DOHH2 (cell line): ENCODE measurements around the gene HELZ.

Experiments used
- EZH2phosphoT487 ChIP-seq: fragments of 200-600 bp; sonication (generic); IDR thresholded peaks from 2 replicates; pipeline ENCODE4 v1.6.1; 2017; ENCODE audit warnings: borderline replicate concordance, mild to moderate bottlenecking, antibody characterized with exemption, low read length, moderate library complexity, mixed read lengths
- TF ChIP-seq, protein P1 (sequence below): fragments of 200-600 bp; sonication (generic); IDR thresholded peaks from one replicate; pipeline ENCODE4 v1.5.1; 2014; ENCODE audit warnings: antibody characterized with exemption, mild to moderate bottlenecking, low read depth, low read length; ENCODE audit not compliant: poor library complexity, severe bottlenecking

DNA sequence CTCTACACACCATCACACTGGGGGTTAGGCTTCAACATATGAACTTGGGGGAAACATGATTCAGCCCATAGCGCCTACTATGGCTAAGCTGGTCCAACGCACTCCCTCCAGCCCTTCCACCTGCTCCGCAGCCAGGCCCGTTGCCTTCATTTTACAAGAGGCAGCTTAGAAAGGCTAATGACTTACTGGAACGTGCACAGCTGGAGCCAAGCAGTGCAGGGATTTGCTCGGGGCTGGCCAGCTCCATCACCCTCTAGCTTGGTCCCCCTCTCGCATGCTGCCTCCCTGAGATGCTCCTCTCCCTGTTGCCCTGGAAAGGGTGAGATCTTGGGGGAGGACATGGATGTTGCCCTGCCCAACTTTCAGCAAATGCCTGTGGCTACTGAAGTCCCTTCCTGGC is 203.5 kb downstream of the HELZ start:
- TF ChIP-seq EZH2phosphoT487, result no peak
- TF ChIP-seq, protein P1, sequence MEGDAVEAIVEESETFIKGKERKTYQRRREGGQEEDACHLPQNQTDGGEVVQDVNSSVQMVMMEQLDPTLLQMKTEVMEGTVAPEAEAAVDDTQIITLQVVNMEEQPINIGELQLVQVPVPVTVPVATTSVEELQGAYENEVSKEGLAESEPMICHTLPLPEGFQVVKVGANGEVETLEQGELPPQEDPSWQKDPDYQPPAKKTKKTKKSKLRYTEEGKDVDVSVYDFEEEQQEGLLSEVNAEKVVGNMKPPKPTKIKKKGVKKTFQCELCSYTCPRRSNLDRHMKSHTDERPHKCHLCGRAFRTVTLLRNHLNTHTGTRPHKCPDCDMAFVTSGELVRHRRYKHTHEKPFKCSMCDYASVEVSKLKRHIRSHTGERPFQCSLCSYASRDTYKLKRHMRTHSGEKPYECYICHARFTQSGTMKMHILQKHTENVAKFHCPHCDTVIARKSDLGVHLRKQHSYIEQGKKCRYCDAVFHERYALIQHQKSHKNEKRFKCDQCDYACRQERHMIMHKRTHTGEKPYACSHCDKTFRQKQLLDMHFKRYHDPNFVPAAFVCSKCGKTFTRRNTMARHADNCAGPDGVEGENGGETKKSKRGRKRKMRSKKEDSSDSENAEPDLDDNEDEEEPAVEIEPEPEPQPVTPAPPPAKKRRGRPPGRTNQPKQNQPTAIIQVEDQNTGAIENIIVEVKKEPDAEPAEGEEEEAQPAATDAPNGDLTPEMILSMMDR, result no peak
